NCI-H345 (cell line): ENCODE results near the gene VSTM2L.

Experiments
- DNase-seq: peaks from one replicate; lab custom pipeline; 2025; lab: John Stamatoyannopoulos, UW

Gene VSTM2L

GRCh38 chr20:37968841-37969401, 66.0 kb downstream of the VSTM2L start:
- peak; percentile 95 for DNase-seq

DNA sequence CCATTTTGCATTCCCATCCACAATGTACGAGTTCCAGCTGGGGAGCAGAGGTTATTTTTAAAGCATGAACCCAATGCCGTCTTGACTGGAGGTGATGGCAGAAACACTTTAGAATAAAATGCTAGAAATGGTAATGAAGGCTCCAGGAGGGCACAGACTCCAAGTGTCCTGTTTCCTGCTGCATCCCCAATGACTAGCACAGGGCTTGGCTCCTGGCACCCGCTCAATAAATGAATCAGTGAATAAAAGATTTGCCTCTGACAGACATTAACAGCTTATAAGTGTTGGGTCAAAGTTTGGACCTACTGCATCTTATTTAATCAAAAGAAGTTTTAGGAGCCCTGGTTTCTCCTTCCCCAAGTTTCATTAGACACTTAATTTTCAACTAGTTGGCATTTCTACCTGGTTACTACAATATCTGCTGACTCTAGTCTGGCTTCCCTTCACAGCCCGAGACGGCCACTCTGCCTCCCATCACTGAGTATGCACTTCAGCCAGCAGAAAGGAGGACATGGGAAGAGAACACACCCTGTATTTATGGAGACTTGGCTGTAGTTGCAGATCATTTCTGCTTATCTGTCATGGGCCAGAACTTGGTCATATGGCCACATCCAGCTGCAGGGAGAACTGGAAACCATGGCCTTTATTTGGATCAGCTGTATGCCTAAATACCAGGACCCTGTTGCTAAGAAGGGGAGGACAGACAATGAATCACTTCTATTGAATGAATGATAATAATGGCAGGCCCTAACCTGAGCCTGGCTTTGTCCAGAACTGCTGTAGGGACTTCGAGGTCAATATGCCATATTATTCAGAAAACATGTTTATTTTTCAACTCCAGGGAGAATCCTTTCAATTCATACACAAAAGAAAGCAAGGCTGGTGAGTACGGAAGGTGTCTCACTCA, 67.3 kb downstream of the VSTM2L start:
- no peak for DNase-seq

GRCh38 chr20:37970856-37971245, 67.9 kb downstream of the VSTM2L start:
- no peak for DNase-seq

- no peak for DNase-seq
These were observed 68.7 kb downstream of the VSTM2L start for GRCh38 chr20:37971561-37972127.

DNA sequence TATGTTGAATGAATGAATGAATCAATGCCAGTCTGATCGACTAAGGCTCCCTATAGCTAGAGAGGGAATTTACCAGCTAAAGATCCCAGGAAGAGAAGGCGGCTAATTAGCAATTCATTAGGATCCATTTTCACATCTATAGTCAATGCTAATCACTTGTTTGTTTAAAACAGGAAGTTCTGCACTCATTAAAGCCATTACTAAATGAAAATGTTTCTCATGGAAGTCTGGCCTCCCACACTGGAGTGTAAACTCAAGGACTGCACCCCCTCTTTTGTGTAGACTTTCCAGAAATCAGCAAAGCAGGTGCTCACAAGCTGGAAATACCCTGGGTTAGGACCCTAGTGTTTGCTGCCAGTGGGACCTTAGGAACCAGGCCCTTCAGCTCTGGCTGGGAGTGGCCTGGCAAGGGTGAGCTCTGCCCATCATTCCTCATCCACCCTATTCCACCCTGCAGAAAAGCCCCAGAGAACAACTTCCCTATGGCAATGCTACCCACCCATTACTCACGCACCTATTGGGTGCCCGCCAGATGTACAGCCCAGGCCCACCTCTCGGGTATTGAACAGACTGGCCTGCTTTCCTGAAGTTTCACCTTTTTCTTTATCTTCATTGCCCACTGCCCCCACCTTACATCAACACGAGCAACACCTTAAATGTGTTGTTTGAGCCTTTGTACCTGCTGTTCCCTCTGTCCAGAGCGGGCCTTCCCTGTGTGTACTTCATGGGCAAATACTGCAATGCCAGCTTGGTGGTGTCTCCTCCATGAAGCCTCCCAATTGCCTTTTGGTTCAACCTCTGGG, 69.5 kb downstream of the VSTM2L start:
- no peak for DNase-seq

DNA sequence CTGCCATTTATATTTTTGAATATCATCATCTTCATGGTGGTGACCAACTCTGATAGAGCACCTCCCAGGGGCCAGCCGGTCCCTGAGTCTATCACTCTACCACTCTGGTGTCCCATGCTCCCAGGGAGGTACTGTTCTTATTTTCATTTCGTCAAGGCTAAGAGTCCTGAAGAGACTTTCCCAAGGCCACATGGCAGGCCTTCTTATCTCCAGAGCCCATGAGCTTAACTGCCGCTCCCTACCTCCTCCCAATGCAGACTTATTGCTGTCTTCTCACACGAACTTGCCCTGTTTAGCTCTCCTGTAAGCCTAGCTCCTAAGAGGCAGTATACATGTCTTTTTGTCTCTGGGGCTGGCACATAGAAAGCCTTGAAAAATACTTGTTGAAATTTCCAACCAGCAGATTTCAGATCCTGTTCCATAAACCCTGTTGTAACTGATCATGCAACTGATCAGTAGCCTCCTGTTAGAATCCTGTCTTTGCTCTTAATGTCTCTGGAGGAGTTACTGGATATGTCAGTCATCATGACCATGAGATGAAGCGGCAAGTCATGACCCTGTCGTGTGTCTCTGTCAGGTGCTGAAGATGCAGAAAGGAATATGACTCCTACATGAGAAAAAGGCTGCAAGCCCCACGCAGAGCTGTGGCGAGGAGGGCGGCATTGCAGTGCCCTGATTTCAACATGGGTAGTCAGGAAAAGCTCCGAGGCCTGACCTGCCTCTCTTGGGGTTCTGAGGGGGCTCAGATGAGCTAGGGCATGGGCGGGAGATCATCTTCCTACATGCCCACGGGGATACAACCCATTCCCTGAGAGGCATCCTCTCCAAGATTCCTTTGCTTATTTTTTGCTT, 70.4 kb downstream of the VSTM2L start:
- DNase-seq: no peak

- no peak for DNase-seq
These were observed 74.0 kb downstream of the VSTM2L start for GRCh38 chr20:37976887-37977286.

DNA sequence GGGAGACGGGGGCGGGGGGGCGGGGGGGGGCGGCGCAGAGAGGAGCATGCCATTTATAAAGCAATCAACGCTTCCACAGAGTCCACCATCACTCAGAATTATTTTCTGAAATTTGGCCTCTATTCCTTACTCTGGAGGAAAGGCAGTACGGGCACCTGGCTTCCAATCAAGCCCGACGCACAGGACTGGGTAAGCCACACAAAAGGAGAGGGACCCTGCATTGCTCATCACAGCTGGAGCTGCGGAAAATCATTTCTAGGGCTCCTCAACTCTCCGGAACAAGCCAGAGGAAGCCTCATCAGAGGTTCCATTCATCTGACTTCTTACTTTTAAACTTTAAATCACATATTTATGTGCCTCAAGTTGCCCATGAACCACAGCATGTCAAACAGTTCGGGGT, 74.4 kb downstream of the VSTM2L start:
- DNase-seq: no peak

GRCh38 chr20:37977786-37978185, 74.9 kb downstream of the VSTM2L start:
- no peak for DNase-seq

- no peak for DNase-seq
These were observed 76.4 kb downstream of the VSTM2L start for GRCh38 chr20:37979021-37979985.

- no peak for DNase-seq
These were observed 77.5 kb downstream of the VSTM2L start for GRCh38 chr20:37980383-37980782.

DNA sequence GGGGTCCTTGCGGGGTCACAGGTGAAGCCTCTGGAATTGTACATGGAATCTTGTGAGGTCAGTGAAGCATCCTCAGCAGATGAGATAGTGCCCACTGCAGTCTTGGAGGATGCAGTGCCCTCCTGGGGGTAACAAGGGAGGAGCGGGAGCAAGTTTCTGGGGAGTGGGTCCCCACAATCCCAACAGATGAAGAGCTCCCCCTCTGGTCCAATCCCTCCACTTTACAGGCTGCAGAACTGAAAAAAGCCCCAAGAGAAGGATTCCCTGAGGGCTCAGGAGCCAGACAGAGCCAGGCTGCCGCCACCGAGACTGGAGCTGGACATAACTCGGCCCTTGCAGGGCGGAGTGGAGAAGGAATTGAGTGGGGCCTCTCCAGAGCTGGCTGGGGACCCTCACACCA, 77.9 kb downstream of the VSTM2L start:
- DNase-seq: no peak

DNA sequence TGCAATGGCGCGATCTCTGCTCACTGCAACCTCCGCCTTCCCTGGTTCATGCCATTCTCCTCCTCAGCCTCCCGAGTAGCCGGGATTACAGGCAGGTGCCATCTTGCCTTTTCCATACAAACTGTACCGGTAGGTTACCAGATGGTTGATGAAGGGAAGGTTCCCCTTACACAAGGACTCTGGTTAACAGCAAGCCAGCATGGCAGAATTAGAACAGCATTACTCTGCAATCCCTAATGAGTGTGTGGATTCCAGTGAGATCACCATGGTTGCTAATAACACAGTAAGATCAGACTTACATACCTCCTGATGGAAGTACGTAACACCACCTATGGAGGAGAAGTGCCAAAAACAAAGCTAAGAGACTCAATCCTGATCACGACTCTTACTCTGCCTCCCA, 78.6 kb downstream of the VSTM2L start:
- no peak for DNase-seq

DNA sequence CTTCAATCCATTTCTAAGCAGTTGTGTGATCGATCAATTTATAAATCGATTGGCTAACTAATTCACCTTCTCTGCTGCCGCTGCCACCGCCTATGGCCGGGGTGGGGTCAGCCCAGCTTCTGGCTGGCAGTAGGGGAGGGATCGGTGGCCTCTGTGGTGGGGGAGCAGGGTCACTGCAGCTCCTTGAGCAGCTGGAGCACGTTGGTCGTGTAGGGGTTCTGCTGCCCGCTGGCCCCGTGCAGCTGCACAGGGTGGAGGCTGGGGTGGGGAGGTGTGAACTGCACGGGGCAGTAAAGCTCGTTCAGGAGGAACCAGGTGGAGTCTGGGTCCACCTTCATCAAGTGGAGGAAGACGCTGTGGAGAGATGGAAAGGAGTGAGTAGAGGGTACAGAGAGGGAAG, 80.4 kb downstream of the VSTM2L start:
- no peak for DNase-seq

DNA sequence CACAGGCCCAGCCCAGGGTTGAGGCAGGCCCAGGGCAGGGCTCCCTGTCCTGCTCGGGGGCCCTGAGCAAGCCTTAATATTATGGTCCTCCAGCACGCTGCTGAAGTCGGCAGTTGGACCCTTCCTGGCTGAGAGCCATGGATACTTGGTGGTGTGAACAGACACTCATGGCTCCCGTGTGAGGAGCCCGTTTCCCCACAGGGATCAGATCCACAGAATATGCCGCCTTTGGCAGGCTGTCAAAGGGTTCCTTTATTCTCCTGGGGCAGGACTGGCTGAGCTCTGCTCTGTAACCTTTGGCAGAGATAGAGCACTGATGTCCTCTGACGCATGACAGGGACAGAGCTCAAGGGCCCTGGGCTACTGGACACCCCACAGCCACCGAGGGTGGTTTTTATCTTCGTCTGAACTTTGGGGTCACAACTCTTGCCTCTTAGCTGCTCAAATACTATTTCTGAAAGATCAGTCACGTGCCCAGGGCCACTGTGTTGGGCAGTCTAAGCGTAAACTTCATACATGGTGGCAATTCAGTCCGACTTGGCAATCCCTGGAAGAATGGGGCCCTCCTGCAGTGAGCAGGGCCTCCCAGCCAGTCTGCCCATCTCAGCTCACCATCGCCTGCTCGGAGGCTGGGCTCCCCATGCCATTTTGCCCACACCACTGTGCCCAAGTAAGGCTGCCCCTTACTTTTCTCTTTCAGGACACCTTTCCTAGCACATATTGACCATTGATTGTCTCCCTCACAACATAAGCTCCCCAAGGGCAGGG, 81.3 kb downstream of the VSTM2L start:
- DNase-seq: peak; percentile 68

DNA sequence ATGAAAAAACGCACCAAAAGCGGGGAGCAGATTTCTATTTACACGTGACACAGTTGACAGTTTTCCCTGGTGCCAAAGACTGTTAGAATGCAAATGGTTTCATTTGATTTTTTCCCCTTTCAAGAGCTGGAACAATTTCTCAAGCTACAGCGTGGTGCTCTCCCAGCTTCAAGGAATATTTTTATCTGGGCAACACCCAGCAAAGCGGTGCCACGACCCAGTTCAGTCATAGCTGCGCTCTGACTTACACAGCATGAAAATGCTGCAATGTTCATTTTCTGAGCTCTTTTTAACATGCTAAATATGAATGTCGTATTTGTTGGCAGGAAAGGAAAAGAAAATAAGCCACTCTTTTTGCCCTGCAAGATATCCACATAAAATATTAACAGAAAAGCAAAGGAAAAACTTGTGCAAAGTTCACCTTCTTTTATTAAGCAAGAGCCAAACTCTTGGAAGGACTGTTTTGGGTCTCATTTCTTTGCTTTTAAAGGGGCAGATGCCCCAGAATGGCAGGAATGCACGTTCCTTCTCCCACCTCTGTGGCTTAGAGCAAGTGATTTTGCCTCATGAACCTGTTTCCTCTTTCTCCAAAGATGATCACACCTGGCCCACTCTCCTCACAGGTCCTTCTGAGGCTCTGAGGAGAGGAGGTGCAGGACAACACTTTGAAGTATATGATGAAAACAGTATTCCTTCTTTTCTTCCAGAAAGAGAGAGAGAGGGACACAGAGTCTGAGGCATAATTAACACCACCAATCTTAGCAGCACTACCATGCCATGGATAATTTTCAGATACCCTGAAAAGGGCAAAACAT, 83.3 kb downstream of the VSTM2L start:
- DNase-seq: no peak

GRCh38 chr20:37986873-37987601, 84.1 kb downstream of the VSTM2L start:
- DNase-seq: no peak
